Vagina (tissue), 2 donors: Measurements from ENCODE around the gene GORAB. TPM values are rescaled to one million over a fixed set of nuclear protein-coding genes. Genes with fewer than 3 reads are reported as not detected.
A peak's percentile ranks its signal among the peaks of the same experiment; 100 is the strongest.

Source experiments
- DNase-seq, 2 donors: peaks; one replicate each; pipeline ENCODE4 v3.0.0-alpha.2; 2017; ENCODE audit errors: extremely low spot score in 2 of 2
- H3K27ac ChIP-seq: fragments of 200-600 bp; sonication (generic); one replicate; pipeline ENCODE4 v1.5.1; 2019
- H3K27me3 ChIP-seq: fragments of 200-600 bp; sonication (generic); one replicate; pipeline ENCODE4 v1.5.1; 2019
- H3K36me3 ChIP-seq, 2 donors: fragments of 200-600 bp; sonication (generic); one replicate each; pipeline ENCODE4 v1.5.1; 2017 to 2019
- H3K4me1 ChIP-seq: fragments of 200-600 bp; sonication (generic); one replicate; pipeline ENCODE4 v1.5.1; 2019
- H3K4me3 ChIP-seq, 2 donors: fragments of 200-600 bp; sonication (generic); 1 replicate in 1 of 2; 2 replicates in 1 of 2; pipeline ENCODE4 v1.5.1; 2016 to 2019
- H3K9me3 ChIP-seq: fragments of 200-600 bp; sonication (generic); one replicate; pipeline ENCODE4 v1.5.1; 2019
- CTCF ChIP-seq, 3 experiments: fragments of 450-650 bp in 2 of 3; fragments of 200-600 bp in 1 of 3; sonication (generic) in 1 of 3; IDR thresholded peaks; one replicate each; pipeline ENCODE4 v1.5.1; 2017 to 2019; ENCODE audit warnings: antibody characterized with exemption in 3 of 3, mild to moderate bottlenecking in 2 of 3, moderate library complexity in 2 of 3
- POLR2A ChIP-seq, 2 donors: fragments of 450-650 bp; IDR thresholded peaks; one replicate each; pipeline ENCODE4 v1.6.1; 2017; ENCODE audit warnings: antibody characterized with exemption in 2 of 2, mild to moderate bottlenecking in 2 of 2, moderate library complexity in 2 of 2
- POLR2AphosphoS5 ChIP-seq, 2 donors: sonication (generic); formaldehyde crosslinking; IDR thresholded peaks; one replicate each; pipeline ENCODE4 v1.9.0; 2017; ENCODE audit warnings: antibody characterized with exemption in 2 of 2, mild to moderate bottlenecking in 2 of 2, low read depth in 1 of 2; ENCODE audit not compliant: insufficient read depth in 1 of 2
- intact Hi-C: fragments of 100-400 bp; cut with DNase I; formaldehyde crosslinking; loops from one replicate; pipeline ENCODE4 v1.15.1; 2023
- total RNA-seq: library from RNA; depleted of rRNA; stranded (reverse); fragments of >200 nt; gene quantifications from one replicate; pipeline ENCODE4 v1.2.3, GENCODE V29; 2016

The GORAB gene
- total RNA-seq, 1 donor from 2014 or later = 11.3 TPM

GRCh38 chr1:170583186-170583585 is 51.2 kb downstream of the GORAB start:
- no peak for TF ChIP-seq CTCF (IDR thresholded peaks at IDR 0.05)
- TF ChIP-seq POLR2AphosphoS5 (IDR thresholded peaks at IDR 0.05; ENCODE audit: insufficient read depth in 1 of 2, low read depth in 1 of 2) = no peak
- no peak for TF ChIP-seq POLR2A (IDR thresholded peaks at IDR 0.05)
- Histone ChIP-seq H3K4me1 (peaks cover 13% of the 10 kb centered on the region), H3K27me3 (no peaks in the 10 kb centered on the region), H3K9me3 (no peaks in the 10 kb centered on the region), H3K4me3 (no peak overlapping the region), H3K36me3 (no peaks in the 10 kb centered on the region), H3K27ac (no peak overlapping the region)
- no peak for DNase-seq
- intact Hi-C loops = loop anchor here (10.0 kb wide), 1 partner anchor 48 kb away; the partner anchor contains the start of gene GORAB

- Histone ChIP-seq H3K36me3 (no peaks in the 10 kb centered on the region), H3K4me1 (peaks cover 33% of the 10 kb centered on the region), H3K27ac (peak overlapping the region; percentile 87), H3K27me3 (no peaks in the 10 kb centered on the region), H3K9me3 (no peaks in the 10 kb centered on the region), H3K4me3 (peak overlapping the region; percentile 10 to 34)
- intact Hi-C loops = loop anchor here (10.0 kb wide), 1 partner anchor 52 kb away; the partner anchor contains the start of gene GORAB
- peak in 1 of 2 donors; percentile 88 for DNase-seq
- TF ChIP-seq POLR2AphosphoS5 (IDR thresholded peaks at IDR 0.05; ENCODE audit: insufficient read depth in 1 of 2, low read depth in 1 of 2) (peak in 1 of 2 donors; percentile 10), POLR2A (IDR thresholded peaks at IDR 0.05) (no peak)
Measured at GRCh38 chr1:170586321-170587252, 54.6 kb downstream of the GORAB start.

- intact Hi-C loops = loop anchor here (10.0 kb wide), 1 partner anchor 52 kb away; the partner anchor contains the start of gene GORAB
- Histone ChIP-seq H3K36me3 (no peaks in the 10 kb centered on the region), H3K27ac (peak overlapping the region; percentile 87), H3K9me3 (no peaks in the 10 kb centered on the region), H3K4me1 (peaks cover 33% of the 10 kb centered on the region), H3K4me3 (peak overlapping the region; percentile 7 to 34), H3K27me3 (no peaks in the 10 kb centered on the region)
- no peak for DNase-seq
- TF ChIP-seq CTCF (IDR thresholded peaks at IDR 0.05) (no peak), POLR2AphosphoS5 (IDR thresholded peaks at IDR 0.05; ENCODE audit: insufficient read depth in 1 of 2, low read depth in 1 of 2) (peak in 1 of 2 donors; percentile 3), POLR2A (IDR thresholded peaks at IDR 0.05) (no peak)
Measured at GRCh38 chr1:170587253-170587593, 55.3 kb downstream of the GORAB start.

- intact Hi-C loops = no loop called here
- peak overlapping the region; percentile 87 for H3K27ac ChIP-seq
Measured at GRCh38 chr1:170590921-170591705, 59.1 kb downstream of the GORAB start.

More at GRCh38 chr1:170590921-170591705, 59.1 kb downstream of the GORAB start:
- H3K9me3 ChIP-seq = no peaks in the 10 kb centered on the region
- no peaks in the 10 kb centered on the region for H3K27me3 ChIP-seq
- no peaks in the 10 kb centered on the region for H3K36me3 ChIP-seq
- peaks cover 51% of the 10 kb centered on the region for H3K4me1 ChIP-seq
- no peak for DNase-seq
- H3K4me3 ChIP-seq = peak overlapping the region in 1 of 2 donors; percentile 26
- no peak for TF ChIP-seq POLR2AphosphoS5 (IDR thresholded peaks at IDR 0.05; ENCODE audit: insufficient read depth in 1 of 2, low read depth in 1 of 2)
- no peak for TF ChIP-seq CTCF (IDR thresholded peaks at IDR 0.05)
- no peak for TF ChIP-seq POLR2A (IDR thresholded peaks at IDR 0.05)
